GM18867 (cell line): ENCODE results near the gene FOXQ1.

Experiments used
- ATAC-seq: cut with Tn5 transposase; IDR thresholded peaks from one replicate; pipeline ENCODE4 v1.9.1; 2021; ENCODE audit warnings: mild to moderate bottlenecking, moderate library complexity; ENCODE audit not compliant: unreplicated experiment

FOXQ1 gene

GRCh38 chr6:1311400-1312202 lies at the start of gene FOXQ1:
Gene FOXQ1, plus strand, starts transcription at chr6:1312098. Its CDS starts 607 bp downstream, at chr6:1312705.
- ATAC-seq: no peak

- no peak for ATAC-seq
These were observed 49.2 kb upstream of the FOXQ1 start for GRCh38 chr6:1262704-1263038.

DNA sequence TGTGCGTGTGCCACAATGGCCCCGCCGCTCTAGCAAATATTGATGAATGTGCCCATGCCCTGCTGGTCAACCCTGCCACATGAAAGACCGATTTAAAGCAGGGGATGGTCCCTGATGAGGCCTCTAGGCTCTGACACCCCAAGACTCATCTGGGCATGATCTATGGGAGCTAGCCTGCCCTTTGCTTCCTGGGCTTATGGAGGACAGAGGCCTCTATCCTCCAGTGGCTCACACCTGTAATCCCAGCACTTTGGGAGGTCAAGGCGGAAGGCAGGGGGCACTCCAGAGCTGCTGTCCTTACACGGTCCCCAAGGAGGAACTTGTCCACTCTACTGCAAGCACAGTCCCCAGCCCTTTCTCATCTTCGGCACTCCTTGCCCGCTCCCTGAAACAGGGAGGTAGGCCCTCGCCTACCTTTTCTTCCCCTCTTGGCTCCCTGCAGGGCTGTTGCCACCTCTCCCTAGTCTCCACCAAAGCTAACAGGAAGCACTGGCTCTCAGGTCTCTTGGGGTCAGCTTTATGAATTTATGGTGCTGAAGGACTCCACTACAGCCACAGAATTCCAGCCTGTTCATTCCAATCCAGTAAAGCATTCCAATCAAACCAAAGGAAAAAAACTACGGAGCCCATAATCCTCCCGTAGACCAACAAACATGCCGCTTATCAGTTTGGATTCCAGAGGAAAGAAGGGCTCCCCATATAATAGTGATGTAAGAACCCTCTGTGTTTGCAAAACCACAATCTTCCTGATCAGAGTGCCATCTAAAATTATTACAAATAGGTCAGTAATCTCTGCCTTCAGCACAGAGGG lies 48.7 kb upstream of the FOXQ1 start:
- no peak for ATAC-seq

DNA sequence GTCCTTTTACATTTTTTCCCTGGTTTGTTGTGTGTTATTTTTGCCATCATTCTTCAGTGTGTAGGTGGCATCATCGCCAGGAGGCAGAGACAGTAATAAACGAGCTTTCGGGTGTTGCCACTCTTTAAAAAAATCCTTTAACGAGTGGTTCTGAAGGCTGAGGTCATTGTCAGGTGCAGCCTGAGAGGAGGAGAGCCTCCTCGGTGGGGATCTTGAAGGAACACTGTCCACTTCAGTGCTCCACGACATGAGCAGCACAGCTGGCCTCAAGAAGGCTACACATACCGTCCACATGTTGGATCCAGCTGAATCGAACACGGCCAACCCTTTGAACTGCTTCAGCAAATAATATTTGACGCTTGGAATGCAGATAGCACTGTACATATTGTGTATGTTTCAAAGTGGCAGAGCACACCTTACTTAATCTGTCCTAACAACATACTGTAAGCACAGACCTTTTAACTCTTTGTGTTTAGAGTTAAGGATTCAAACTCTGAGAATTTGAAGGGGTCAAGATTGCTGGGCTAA lies 48.0 kb upstream of the FOXQ1 start:
- no peak for ATAC-seq

GRCh38 chr6:1264619-1265445 lies 47.1 kb upstream of the FOXQ1 start:
- no peak for ATAC-seq

DNA sequence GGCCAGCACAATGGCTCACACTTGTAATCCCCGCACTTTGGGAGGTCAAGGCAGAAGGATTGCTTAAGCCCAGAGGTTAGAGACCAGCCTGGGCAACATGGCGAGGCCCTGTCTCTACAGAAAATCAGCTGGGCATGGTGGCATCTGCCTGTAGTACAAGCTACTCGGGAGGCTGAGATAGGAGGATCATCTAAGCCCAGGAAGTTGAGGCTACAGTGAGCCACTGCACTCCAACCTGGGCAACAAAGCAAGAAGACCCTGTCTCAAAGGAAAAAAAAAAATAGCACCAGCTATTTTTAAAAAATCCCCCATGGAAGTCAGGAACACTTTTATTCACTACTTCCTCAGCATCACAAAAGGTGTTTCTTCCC lies 45.2 kb upstream of the FOXQ1 start:
- ATAC-seq: no peak

GRCh38 chr6:1267057-1267732 lies 44.7 kb upstream of the FOXQ1 start:
- ATAC-seq: no peak

DNA sequence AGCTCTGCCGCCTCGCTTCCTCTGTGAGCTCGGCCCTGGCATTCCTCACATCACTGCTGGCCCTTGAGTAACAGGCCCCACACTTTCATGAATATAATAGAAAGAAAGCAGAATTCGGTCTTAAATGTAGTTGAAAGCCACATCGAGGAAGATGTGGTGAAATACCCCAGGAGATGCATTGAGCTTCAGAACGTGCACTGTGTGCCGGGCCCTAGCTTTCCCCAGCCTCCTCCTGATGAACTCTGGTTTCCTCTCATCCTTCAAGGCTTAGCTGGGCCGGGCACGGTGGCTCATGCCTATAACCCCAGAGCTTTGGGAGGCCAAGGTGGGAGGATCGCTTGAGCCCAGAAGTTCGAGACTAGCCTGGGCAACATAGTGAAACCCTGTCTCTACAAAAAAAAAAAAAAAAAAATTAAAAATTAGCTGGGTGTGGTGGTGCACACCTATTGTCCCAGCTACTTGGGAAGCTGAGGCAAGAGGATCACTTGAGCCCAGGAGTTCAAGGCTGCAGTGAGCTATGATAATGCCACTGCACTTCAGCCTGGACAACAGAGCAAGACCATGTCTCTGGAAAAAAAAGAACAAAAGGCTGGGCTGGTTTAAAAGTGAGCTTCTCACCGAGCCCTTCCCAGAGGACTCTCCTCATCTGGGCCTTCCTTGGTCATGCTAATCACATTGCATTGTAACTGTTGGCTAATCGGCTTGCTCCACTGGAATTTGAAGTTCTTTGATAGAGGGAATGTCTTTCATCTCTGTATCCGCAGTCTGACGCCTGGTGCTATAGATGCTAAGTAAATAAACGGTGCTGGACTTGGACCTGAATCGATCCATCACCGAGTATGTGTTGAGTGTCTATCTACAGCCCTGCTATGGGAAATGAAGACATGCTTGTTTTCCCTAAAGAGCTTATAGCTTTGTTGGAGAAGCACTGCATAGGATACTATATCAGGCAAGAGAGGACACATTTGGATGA lies 43.8 kb upstream of the FOXQ1 start:
- ATAC-seq: no peak

- no peak for ATAC-seq
These were observed 40.7 kb upstream of the FOXQ1 start for GRCh38 chr6:1271071-1271763.

GRCh38 chr6:1278061-1278720 lies 33.7 kb upstream of the FOXQ1 start:
- ATAC-seq: no peak

DNA sequence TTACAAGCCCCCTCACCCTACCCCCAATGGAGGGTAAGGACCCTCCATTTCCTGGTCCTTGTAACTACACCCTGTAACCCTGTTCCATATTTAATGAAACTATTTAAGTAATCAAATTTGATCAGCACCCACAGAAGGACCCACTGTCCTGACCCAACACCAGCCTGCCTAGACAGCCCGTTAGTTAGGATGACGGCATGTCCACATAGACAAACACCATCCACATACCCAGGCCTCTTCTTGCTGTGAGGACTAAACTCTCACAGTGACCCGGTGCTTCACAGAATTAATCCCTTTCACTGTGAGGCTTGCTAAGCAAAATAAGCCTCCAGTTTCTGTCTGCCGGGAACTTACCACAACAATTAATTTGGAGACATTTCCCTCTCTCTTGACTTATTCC lies 32.8 kb upstream of the FOXQ1 start:
- no peak for ATAC-seq

- no peak for ATAC-seq
These were observed 31.1 kb upstream of the FOXQ1 start for GRCh38 chr6:1280666-1281300.

DNA sequence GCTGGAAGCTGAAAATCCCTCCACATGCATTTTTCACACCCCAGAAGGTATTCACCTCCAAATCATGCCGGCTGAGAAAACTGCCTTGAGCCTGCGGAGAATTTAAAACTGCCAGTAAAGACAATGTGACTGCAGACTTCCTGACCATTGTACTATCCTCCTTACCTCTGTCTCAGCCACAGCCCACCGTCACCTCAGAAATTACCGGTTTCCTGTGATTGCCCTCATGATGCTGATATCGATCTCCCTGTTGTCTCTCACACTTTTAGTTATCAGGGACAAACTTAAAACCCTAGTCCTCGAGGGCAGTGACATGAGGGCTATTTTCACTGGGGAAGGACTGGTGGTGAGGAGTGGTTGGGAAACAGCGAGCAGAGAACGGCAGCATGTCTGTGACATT lies 30.2 kb upstream of the FOXQ1 start:
- ATAC-seq: no peak

DNA sequence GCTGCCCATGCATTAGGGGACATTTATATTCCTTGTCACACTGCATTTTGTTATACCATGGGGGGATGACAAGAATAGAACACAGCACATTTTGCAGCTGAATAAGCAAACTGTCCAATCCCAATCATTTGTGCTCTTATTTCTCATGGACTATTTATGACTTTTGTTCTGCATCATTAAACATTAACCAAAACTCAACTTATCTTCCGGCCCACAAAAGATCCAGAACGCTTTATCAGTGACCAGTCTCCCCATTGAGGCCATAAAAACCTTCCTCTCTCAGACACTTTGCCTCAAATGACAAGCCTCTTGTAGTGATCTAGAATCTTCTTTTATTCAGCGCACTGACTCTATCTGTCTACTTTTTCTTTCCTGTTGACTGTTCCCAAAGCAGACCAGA lies 28.4 kb upstream of the FOXQ1 start:
- no peak for ATAC-seq

DNA sequence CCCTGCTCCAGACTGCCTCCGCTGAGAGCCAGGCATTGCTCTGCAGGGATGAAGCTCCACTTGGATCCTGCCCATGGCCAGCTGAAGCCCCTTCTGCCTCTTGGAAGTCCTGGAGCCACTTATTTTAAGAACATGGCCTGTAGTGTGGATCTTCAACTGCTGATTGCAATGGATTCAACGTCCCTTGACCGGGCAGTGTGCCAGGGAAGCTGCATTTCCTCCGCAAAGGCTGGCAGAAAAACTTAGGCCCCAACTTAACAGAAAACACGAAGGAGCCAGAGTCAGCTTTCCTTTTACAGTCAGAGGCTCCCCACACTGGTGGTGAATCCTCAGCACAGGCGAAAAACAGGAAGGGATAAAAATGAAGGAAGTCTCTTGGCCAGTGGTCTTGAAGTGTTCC lies 26.3 kb upstream of the FOXQ1 start:
- ATAC-seq: no peak

DNA sequence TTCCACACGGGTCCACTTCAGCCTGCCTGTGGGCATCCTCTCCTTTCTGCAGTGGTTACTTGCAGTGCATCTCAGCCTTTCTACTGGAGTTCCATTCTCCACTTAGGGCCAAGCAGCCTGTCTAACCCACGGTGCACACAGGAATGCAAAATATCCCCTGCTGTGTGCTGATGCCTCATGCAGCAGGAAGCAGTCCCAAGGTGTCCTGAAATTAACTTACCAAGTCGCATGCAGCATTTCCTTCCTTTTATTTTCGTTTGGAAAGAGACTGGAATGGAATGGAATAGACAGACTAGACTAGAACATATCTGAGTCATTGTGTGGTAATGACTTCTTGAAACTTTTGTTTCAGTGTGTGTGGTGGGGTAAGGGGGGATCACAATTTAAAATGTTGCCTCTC lies 25.9 kb upstream of the FOXQ1 start:
- ATAC-seq: no peak

DNA sequence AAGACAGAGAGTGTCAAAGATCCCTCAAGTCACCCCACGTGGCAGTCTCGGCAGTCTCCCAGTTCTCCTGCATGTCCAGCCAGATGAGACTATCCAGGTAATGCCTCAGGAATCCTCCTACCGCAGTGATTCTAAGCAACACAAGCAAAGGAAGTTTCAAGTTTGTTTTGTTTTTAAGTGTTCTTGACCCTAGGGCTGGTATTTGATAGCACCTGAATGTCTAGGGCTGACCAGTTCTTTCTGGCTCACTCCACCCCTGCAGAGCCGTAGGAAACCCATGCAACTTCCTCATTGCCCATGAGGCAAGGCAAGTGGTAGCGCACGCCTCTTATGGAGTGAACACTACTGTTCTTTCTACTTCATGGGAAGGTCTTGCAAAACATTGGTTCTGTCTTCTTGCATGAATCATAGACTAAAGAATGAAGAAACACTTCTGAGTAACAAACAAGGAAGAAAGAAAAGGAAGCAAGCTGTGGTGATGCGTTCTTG lies 24.8 kb upstream of the FOXQ1 start:
- ATAC-seq: no peak

DNA sequence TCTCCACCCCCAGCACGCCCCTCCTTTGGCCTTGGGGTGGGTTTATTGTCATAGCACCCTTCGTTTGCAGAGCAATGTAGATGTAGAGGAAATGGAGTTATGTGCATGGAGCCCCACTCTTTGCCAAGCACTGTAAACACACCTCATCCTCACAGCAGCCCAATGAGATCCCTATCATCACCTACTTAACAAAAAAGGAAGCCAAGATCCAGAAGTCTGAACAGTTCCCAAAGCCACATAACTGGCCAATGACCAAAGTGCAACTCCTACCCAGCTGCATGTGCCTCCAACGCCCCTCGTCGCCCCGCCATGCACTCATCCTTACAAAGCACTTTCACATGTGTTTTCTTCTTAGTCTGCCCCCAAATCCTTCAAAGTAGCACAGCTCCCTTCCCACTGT lies 21.8 kb upstream of the FOXQ1 start:
- no peak for ATAC-seq
